Smooth muscle cell (in vitro differentiated cells): ENCODE results near the gene GRM7. TPM values are rescaled to one million over a fixed set of nuclear protein-coding genes. Genes with fewer than 3 reads are reported as not detected.

Experiments
- DNase-seq: peaks from one replicate; lab custom pipeline; 2025; ENCODE audit not compliant: unreplicated experiment; lab: John Stamatoyannopoulos, UW
- H2AFZ ChIP-seq: fragments of 200-600 bp; sonication (generic); 2 replicates; pipeline ENCODE4 v1.6.0; 2016; ENCODE audit warnings: antibody characterized with exemption, low read depth, mild to moderate bottlenecking
- H3F3A ChIP-seq: fragments of 200-600 bp; sonication (generic); 2 replicates; pipeline ENCODE4 v1.6.0; 2017; ENCODE audit warnings: antibody characterized with exemption, low read depth
- H3K27ac ChIP-seq: fragments of 200-600 bp; sonication (generic); 2 replicates; pipeline ENCODE4 v1.5.1; 2016; ENCODE audit warnings: low read depth, mild to moderate bottlenecking
- H3K27me3 ChIP-seq: fragments of 200-600 bp; sonication (generic); 2 replicates; pipeline ENCODE4 v1.6.1; 2016; ENCODE audit warnings: low read depth, mild to moderate bottlenecking
- H3K36me3 ChIP-seq: fragments of 200-600 bp; sonication (generic); 2 replicates; pipeline ENCODE4 v1.5.1; 2016; ENCODE audit warnings: low read depth
- H3K4me1 ChIP-seq: fragments of 200-600 bp; sonication (generic); 2 replicates; pipeline ENCODE4 v1.5.1; 2016; ENCODE audit warnings: low read depth
- H3K4me2 ChIP-seq: fragments of 200-600 bp; sonication (generic); 2 replicates; pipeline ENCODE4 v1.6.0; 2016; ENCODE audit warnings: mild to moderate bottlenecking
- H3K4me3 ChIP-seq: fragments of 200-600 bp; sonication (generic); 2 replicates; pipeline ENCODE4 v1.5.1; 2016; ENCODE audit warnings: mild to moderate bottlenecking
- H3K79me2 ChIP-seq: fragments of 200-600 bp; sonication (generic); 2 replicates; pipeline ENCODE4 v1.6.0; 2016; ENCODE audit warnings: low read depth, mild to moderate bottlenecking
- H3K9ac ChIP-seq: fragments of 200-600 bp; sonication (generic); 2 replicates; pipeline ENCODE4 v1.6.0; 2016; ENCODE audit warnings: low read depth
- H3K9me3 ChIP-seq: fragments of 200-600 bp; sonication (generic); replicated peaks from 2 replicates; pipeline ENCODE4 v1.5.1; 2016; ENCODE audit warnings: low read depth
- H4K20me1 ChIP-seq: fragments of 200-600 bp; sonication (generic); 2 replicates; pipeline ENCODE4 v1.6.0; 2016; ENCODE audit warnings: low read depth
- WGBS: methylation state at CpG from one replicate; pipeline ENCODE4 v1.1.7; 2016; ENCODE audit warnings: low lambda C conversion rate; 5-methylcytosine and 5-hydroxymethylcytosine counted together
- polyA plus RNA-seq: library from polyadenylated mRNA; unstranded; fragments of >200 nt; fragmentation: Nextera tagmentation; extraction: Ambion mirVana; gene quantifications from 2 replicates; pipeline ENCODE4 v1.2.1, GENCODE V29; 2016
- total RNA-seq: library from RNA; depleted of rRNA; stranded (reverse); fragments of >200 nt; gene quantifications from 2 replicates; pipeline ENCODE4 v1.2.3, GENCODE V29; 2014
- TF ChIP-seq, protein P1 (sequence below): fragments of 200-600 bp; sonication (generic); IDR thresholded peaks from 2 replicates; pipeline ENCODE4 v1.5.1; 2017; ENCODE audit warnings: borderline replicate concordance, mild to moderate bottlenecking, antibody characterized with exemption; ENCODE audit not compliant: insufficient read depth, poor library complexity, severe bottlenecking

GRM7 gene
- total and polyA plus RNA-seq, 2 experiments from 2014 or later = not detected

DNA sequence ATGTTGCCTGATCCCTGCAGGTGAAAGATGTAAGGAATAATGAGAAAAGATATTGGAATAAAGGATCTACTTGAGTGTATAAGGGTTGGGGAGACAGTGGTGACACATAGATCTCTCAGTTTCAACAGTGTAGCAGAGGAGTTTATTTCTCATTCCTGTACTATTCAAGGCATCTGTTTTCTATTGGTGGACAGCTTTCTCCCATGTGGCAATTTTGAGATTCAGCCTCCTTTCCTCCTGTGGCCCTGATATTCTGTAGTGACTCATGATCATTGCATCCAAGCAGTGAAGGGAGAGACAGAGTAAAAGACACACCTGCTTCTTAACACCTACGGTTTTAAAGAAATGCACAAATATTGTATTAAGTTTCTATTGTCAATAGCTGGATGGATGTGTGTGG, 327.6 kb downstream of the GRM7 start:
- no peaks in the 10 kb centered on the region for H3K9me3 ChIP-seq
- no peaks in the 10 kb centered on the region for H4K20me1 ChIP-seq
- H3K4me1 ChIP-seq = no peaks in the 10 kb centered on the region
- TF ChIP-seq, protein P1, sequence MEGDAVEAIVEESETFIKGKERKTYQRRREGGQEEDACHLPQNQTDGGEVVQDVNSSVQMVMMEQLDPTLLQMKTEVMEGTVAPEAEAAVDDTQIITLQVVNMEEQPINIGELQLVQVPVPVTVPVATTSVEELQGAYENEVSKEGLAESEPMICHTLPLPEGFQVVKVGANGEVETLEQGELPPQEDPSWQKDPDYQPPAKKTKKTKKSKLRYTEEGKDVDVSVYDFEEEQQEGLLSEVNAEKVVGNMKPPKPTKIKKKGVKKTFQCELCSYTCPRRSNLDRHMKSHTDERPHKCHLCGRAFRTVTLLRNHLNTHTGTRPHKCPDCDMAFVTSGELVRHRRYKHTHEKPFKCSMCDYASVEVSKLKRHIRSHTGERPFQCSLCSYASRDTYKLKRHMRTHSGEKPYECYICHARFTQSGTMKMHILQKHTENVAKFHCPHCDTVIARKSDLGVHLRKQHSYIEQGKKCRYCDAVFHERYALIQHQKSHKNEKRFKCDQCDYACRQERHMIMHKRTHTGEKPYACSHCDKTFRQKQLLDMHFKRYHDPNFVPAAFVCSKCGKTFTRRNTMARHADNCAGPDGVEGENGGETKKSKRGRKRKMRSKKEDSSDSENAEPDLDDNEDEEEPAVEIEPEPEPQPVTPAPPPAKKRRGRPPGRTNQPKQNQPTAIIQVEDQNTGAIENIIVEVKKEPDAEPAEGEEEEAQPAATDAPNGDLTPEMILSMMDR = no peak
- no peaks in the 10 kb centered on the region for H3F3A ChIP-seq
- H3K4me2 ChIP-seq = no peak overlapping the region
- H3K79me2 ChIP-seq = no peaks in the 10 kb centered on the region
- no peaks in the 10 kb centered on the region for H3K27me3 ChIP-seq
- no peak for DNase-seq
- no peak overlapping the region for H3K27ac ChIP-seq
- H3K9ac ChIP-seq = no peak overlapping the region
- no peak overlapping the region for H2AFZ ChIP-seq
- no peak overlapping the region for H3K4me3 ChIP-seq
- H3K36me3 ChIP-seq = no peaks in the 10 kb centered on the region
- 83% methylated on average over 1 of the region's 1 CpG for WGBS

DNA sequence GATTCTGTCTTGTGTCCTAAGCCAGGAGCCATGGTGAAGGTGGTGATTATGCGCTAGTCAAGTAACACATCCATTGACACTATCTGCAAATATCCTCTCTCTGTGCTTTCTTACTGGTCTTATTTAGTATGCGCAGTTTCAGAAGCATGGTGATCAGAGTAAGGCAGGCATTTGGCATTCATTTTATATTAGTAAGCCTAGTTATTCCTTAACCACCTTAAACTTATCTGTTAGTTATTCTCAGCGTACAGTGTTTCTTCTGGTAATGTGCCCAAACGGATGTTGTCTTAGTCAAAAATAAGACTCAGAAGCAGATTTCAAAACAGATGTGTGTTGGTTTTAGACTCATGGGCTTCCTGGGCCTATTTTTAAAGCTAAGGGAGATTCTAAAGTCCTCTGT, 329.2 kb downstream of the GRM7 start:
- no peaks in the 10 kb centered on the region for H3K79me2 ChIP-seq
- no peak overlapping the region for H3K27ac ChIP-seq
- H3K4me2 ChIP-seq = no peak overlapping the region
- no peaks in the 10 kb centered on the region for H3K27me3 ChIP-seq
- H4K20me1 ChIP-seq = no peaks in the 10 kb centered on the region
- no peaks in the 10 kb centered on the region for H3K9me3 ChIP-seq
- H2AFZ ChIP-seq = no peak overlapping the region
- no peak overlapping the region for H3K9ac ChIP-seq
- WGBS = 87% methylated on average over 4 of the region's 4 CpGs
- H3K4me3 ChIP-seq = no peak overlapping the region
- no peaks in the 10 kb centered on the region for H3K4me1 ChIP-seq
- no peaks in the 10 kb centered on the region for H3K36me3 ChIP-seq
- TF ChIP-seq, protein P1 = no peak
- DNase-seq = no peak
- no peaks in the 10 kb centered on the region for H3F3A ChIP-seq

DNA sequence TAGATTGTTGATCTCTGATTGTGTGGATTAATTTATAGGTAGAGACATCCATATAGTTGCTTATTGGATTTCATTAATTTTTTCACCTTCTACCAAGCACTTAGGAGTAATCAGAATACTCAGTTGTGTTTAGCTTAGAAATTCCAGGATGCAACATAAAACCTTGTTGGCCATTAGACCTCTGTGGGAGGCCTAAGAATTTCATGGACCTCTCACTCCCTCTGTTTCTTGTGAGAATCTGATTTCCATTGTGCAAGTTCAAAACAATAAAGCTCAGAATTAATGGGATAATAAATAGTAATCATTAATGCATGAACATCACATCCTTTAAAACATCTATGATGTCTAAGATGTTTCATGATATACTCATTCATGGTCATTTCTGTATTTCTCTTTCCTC, 332.4 kb downstream of the GRM7 start:
- H2AFZ ChIP-seq = no peak overlapping the region
- TF ChIP-seq, protein P1 = no peak
- no peaks in the 10 kb centered on the region for H3F3A ChIP-seq
- no peak overlapping the region for H3K4me2 ChIP-seq
- H3K36me3 ChIP-seq = no peaks in the 10 kb centered on the region
- H4K20me1 ChIP-seq = no peaks in the 10 kb centered on the region
- DNase-seq = no peak
- H3K9ac ChIP-seq = no peak overlapping the region
- H3K27me3 ChIP-seq = no peaks in the 10 kb centered on the region
- no peak overlapping the region for H3K27ac ChIP-seq
- H3K9me3 ChIP-seq = no peaks in the 10 kb centered on the region
- H3K4me1 ChIP-seq = no peaks in the 10 kb centered on the region
- no peak overlapping the region for H3K4me3 ChIP-seq
- no peaks in the 10 kb centered on the region for H3K79me2 ChIP-seq

GRCh38 chr3:7194071-7194835, 333.3 kb downstream of the GRM7 start:
- Histone ChIP-seq H3F3A (no peaks in the 10 kb centered on the region), H2AFZ (no peak overlapping the region), H3K9me3 (no peaks in the 10 kb centered on the region), H3K4me2 (no peak overlapping the region), H3K36me3 (no peaks in the 10 kb centered on the region), H3K27ac (no peak overlapping the region), H3K9ac (no peak overlapping the region), H4K20me1 (no peaks in the 10 kb centered on the region), H3K27me3 (no peaks in the 10 kb centered on the region), H3K4me3 (no peak overlapping the region), H3K4me1 (no peaks in the 10 kb centered on the region), H3K79me2 (no peaks in the 10 kb centered on the region)
- no peak for DNase-seq
- TF ChIP-seq, protein P1 = no peak
- WGBS = 74% methylated on average over 6 of the region's 6 CpGs
